Measurements from ENCODE around the gene ADAMTS13.
A peak's percentile ranks its signal among the peaks of the same experiment; 100 is the strongest.

DNA sequence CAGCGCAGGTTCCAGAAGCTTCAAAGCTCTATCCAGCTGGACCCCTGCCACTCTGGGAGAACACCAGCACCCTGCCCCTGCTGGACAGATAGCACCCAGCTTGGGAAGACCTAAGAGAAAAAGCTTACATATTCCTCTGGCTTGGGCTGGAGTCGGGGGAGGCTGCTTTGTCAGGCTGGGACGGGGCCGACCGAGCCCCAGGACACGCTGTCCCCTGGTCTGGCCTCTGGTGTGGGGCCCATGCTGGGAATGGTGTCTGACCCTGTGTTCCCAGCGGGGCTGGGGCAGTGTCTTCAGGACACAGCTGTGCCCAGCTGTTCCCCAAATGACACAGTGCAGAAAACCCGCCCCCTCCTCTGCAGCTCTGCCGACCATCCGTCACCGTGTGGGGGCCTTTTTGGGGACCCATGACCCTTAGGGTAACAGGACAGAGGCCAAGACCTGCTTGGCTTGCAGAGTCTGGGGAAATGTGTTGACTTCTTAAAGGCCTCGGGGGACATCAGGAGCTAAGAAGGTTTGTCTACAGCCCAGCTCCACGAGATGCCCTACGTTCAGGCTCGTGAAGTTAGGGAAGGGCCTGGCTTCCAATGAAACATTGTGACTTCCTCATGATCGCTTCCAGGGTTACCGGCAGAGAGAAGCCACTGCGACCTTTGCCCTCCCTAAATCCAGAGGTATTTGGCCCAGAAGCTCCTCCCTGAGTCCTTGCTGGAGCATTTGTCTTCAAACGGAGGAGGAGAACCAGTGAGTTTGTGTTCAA is 77.1 kb downstream of the ADAMTS13 start:
- TF ChIP-seq POLR2A (IDR thresholded peaks at IDR 0.05) (no peak), POLR2AphosphoS5 (IDR thresholded peaks at IDR 0.05) (peak; percentile 30), EP300 (IDR thresholded peaks at IDR 0.05) (no peak)
- TF ChIP-seq, protein P1, sequence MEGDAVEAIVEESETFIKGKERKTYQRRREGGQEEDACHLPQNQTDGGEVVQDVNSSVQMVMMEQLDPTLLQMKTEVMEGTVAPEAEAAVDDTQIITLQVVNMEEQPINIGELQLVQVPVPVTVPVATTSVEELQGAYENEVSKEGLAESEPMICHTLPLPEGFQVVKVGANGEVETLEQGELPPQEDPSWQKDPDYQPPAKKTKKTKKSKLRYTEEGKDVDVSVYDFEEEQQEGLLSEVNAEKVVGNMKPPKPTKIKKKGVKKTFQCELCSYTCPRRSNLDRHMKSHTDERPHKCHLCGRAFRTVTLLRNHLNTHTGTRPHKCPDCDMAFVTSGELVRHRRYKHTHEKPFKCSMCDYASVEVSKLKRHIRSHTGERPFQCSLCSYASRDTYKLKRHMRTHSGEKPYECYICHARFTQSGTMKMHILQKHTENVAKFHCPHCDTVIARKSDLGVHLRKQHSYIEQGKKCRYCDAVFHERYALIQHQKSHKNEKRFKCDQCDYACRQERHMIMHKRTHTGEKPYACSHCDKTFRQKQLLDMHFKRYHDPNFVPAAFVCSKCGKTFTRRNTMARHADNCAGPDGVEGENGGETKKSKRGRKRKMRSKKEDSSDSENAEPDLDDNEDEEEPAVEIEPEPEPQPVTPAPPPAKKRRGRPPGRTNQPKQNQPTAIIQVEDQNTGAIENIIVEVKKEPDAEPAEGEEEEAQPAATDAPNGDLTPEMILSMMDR (IDR thresholded peaks at IDR 0.05) = no peak

Data from gastroesophageal sphincter (tissue), 3 donors.